Subcutaneous adipose tissue (tissue), 4 donors: Measurements from ENCODE around the gene ADRB2. TPM values are rescaled to one million over a fixed set of nuclear protein-coding genes. Genes with fewer than 3 reads are reported as not detected.

Experiments
- total RNA-seq, 4 donors: library from RNA; depleted of rRNA; stranded (reverse); fragments of >200 nt; gene quantifications; one replicate each; pipeline ENCODE4 v1.1.0, GENCODE V29; 2016
- TF ChIP-seq, protein P1 (sequence below): fragments of 450-650 bp; IDR thresholded peaks from one replicate; pipeline ENCODE4 v1.5.1; 2016; ENCODE audit warnings: low read depth, mild to moderate bottlenecking, control low read depth, antibody characterized with exemption, moderate library complexity

The ADRB2 gene
- total RNA-seq, 4 donors from 2014 or later: 23.1 to 60.0 (median 38.9) TPM

DNA sequence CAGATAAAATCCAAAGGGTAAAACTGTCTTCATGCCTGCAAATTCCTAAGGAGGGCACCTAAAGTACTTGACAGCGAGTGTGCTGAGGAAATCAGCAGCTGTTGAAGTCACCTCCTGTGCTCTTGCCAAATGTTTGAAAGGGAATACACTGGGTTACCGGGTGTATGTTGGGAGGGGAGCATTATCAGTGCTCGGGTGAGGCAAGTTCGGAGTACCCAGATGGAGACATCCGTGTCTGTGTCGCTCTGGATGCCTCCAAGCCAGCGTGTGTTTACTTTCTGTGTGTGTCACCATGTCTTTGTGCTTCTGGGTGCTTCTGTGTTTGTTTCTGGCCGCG lies 727 bp upstream of the ADRB2 start:
- TF ChIP-seq, protein P1, sequence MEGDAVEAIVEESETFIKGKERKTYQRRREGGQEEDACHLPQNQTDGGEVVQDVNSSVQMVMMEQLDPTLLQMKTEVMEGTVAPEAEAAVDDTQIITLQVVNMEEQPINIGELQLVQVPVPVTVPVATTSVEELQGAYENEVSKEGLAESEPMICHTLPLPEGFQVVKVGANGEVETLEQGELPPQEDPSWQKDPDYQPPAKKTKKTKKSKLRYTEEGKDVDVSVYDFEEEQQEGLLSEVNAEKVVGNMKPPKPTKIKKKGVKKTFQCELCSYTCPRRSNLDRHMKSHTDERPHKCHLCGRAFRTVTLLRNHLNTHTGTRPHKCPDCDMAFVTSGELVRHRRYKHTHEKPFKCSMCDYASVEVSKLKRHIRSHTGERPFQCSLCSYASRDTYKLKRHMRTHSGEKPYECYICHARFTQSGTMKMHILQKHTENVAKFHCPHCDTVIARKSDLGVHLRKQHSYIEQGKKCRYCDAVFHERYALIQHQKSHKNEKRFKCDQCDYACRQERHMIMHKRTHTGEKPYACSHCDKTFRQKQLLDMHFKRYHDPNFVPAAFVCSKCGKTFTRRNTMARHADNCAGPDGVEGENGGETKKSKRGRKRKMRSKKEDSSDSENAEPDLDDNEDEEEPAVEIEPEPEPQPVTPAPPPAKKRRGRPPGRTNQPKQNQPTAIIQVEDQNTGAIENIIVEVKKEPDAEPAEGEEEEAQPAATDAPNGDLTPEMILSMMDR: no peak

GRCh38 chr5:148826739-148827070 lies 294 bp downstream of the ADRB2 start:
- TF ChIP-seq, protein P1: no peak

DNA sequence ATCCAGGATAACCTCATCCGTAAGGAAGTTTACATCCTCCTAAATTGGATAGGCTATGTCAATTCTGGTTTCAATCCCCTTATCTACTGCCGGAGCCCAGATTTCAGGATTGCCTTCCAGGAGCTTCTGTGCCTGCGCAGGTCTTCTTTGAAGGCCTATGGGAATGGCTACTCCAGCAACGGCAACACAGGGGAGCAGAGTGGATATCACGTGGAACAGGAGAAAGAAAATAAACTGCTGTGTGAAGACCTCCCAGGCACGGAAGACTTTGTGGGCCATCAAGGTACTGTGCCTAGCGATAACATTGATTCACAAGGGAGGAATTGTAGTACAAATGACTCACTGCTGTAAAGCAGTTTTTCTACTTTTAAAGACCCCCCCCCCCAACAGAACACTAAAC lies 1.3 kb downstream of the ADRB2 start:
- TF ChIP-seq, protein P1: no peak

DNA sequence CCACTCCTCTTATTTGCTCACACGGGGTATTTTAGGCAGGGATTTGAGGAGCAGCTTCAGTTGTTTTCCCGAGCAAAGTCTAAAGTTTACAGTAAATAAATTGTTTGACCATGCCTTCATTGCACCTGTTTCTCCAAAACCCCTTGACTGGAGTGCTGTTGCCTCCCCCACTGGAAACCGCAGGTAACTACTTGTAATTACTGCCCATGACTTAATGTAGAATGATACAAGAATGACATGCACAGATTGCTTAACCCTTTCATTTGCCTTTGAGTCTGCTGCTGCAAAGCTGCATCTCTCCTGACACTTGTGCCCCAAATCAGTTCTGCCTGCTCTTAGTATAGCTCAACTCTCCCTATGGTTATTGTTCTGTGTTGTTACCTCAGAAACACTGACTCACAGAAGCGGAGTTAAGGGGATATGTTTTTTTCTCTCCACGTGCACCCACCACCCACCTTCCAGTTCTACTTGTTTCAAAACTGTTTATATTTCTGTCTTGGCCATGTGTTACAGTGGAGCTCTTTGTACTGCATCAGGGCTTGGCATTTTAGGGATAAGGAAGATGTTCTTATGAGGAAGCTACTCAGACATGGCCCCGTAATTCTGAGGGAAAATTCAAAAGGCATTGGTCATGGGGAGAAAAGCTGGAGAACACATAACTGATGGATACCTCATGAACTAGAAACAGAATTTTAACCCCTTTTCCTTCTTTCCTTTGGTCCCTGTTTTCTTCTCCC lies 2.3 kb downstream of the ADRB2 start:
- TF ChIP-seq, protein P1: no peak

- TF ChIP-seq, protein P1: no peak
Measured at GRCh38 chr5:148829248-148829594, 2.8 kb downstream of the ADRB2 start.

DNA sequence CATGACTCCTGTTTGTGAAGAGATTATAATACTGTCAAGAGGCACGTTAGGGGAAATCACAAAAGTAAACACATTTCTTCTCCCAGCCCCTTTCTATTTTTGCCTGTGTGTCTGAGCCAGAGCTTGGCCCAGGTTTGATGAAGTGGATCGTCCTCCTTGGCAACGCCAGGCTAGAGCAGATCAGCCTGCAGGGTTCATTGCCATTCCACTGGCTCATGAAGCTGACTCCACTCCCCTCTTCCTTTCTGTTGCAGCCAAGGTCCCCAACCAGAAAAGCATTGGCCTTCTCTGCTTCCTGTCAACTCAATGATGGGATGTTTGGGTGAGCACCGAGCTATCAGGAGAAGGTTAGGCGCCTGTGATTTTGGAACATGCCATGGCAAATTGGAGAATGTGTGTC lies 3.3 kb downstream of the ADRB2 start:
- TF ChIP-seq, protein P1: no peak

DNA sequence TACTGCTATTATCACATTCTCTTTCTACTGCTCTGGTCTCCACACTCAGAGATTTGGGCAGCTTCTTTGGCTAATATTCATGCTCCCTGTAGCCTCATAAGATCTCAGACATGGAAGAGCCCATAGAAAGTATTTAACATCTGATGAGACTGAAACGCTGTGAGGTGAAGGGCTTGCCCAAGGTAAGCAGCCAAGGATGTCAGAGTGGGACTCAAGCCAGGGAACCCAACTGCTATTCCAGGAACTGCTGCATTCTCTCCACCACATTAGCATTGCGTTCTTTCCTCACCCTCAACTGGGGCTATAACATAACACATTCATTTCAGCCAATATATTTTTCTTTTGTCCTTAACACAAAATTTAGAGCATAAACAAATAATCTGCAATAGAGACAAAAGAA lies 3.8 kb downstream of the ADRB2 start:
- TF ChIP-seq, protein P1: no peak
